KOPT-K1 (cell line): ENCODE measurements around the gene FUZ.

Source experiments
- H3K27ac ChIP-seq: fragments of 200-600 bp; sonication (generic); 2 replicates; pipeline ENCODE4 v1.5.1; 2016; ENCODE audit warnings: antibody characterized with exemption, mild to moderate bottlenecking, low read depth, low read length; ENCODE audit not compliant: poor library complexity, severe bottlenecking
- H3K36me3 ChIP-seq: fragments of 200-600 bp; sonication (generic); 2 replicates; pipeline ENCODE4 v1.5.1; 2017; ENCODE audit warnings: antibody characterized with exemption, mild to moderate bottlenecking, low read length, moderate library complexity; ENCODE audit not compliant: insufficient read depth
- H3K9me3 ChIP-seq: fragments of 200-600 bp; sonication (generic); 2 replicates; pipeline ENCODE4 v1.5.1; 2017; ENCODE audit warnings: antibody characterized with exemption, low read length, mild to moderate bottlenecking; ENCODE audit not compliant: insufficient read depth, poor library complexity, severe bottlenecking

The FUZ gene

DNA sequence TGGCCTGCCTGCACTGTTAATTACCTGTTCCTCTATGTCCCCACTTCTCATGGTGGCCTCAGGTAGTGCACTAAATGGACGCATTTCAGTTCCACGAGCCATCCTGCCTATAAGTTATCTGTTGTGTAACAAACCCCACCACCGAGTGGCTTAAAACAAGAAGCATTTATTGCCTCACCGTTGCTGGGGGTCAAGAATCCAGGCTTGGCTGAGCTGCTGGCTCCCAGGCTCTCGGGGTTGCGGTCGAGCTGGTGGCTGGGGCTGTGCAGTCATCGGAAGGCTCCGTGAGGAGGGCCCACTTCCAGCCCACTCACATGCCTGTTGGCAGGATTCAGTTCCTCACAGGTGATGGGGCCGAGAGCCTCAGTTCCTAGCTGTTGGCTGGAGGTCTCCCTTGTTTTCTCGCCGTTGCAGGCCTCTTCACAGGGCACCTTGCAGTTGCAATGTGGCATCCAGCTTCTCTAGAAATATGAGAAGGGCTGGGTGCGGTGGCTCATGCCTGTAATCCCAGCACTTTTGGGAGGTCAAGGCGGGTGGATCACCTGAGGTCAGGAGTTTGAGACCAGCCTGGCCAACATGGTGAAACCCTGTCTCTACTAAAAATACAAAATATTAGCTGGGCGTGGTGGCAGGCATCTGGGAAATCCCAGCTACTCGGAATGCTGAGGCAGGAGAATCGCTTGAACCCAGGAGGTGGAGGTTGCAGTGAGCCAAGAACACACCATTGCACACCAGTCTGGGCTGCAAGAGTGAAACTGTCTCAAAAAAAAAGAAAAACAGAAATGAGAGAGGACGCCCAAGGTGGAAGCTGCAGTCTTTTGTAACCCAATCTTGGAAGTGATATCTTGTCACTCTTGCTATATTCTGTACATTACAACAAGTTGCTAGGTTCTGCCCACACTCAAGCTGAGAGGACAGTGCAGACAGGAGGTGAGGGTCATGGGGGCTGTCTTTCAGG lies 31.3 kb upstream of the FUZ start:
- no peaks in the 10 kb centered on the region for H3K9me3 ChIP-seq
- H3K27ac ChIP-seq = no peak overlapping the region
- peaks cover 15% of the 10 kb centered on the region; the same call in 1 of the 2 replicates for H3K36me3 ChIP-seq

DNA sequence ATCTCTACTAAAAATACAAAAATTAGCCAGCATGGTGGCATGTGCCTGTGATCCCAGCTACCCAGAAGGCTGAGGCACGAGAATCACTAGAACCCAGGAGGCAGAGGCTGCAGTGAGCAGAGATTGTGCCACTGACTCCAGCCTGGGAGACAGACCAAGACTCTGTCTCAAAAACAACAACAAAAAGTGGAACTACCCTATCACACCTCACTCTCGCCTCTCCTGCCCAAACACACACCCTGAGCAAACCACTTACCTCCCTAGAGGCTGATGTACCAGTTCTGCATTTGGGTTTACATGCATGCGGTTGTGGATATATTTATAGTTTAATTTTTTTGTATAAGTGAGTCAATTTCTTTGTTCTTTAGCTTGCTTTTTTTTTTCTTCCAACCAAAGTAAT lies 30.2 kb upstream of the FUZ start:
- Histone ChIP-seq H3K9me3 (no peaks in the 10 kb centered on the region), H3K27ac (no peak overlapping the region), H3K36me3 (peaks cover 26% of the 10 kb centered on the region; the same call in 1 of the 2 replicates)

- no peak overlapping the region for H3K27ac ChIP-seq
These were observed 27.7 kb upstream of the FUZ start for GRCh38 chr19:49840736-49841249.

DNA sequence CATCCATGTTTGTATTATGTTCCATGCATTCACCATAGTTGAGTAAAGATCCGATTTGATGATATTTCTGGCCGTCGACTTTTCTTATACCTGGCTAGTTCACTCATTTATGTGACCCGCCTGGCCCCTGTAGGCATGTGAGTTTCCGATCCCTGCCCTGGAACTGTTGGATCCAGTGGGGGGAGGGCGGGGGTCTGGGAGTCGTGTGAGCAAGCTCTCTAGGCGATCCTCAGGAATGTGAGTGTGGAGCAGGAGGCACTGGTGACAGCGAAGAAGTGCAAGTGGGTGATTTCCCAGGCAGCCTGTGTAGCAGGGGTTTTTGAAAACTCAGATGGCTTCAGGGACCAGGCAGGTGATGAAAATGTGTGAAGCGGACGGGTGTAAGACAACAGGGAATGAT lies 27.2 kb upstream of the FUZ start:
- Histone ChIP-seq H3K9me3 (no peaks in the 10 kb centered on the region), H3K36me3 (peaks cover 56% of the 10 kb centered on the region), H3K27ac (no peak overlapping the region)

More at GRCh38 chr19:49840736-49841249, 27.7 kb upstream of the FUZ start:
- Histone ChIP-seq H3K9me3 (no peaks in the 10 kb centered on the region), H3K36me3 (peaks cover 51% of the 10 kb centered on the region)

DNA sequence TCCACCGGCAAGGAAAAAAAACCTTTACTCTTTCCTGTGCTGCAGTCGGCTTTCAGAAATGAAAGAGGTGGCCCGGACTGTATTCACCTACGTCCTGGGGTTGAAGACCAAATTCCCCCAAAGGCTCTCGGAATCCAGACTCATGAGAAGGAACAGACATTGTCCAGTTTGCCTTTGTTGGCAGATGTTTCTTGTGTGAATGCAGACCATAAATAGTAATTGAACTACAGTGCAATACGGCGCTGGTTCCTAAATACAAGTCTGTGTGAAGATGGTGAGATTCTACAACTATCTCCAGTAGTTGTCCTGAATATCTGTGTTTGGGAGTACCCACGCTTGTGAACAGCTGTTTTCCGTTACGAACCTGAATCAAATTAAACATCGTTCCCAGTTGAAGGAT lies 26.6 kb upstream of the FUZ start:
- Histone ChIP-seq H3K27ac (no peak overlapping the region), H3K9me3 (no peaks in the 10 kb centered on the region), H3K36me3 (peaks cover 62% of the 10 kb centered on the region)

DNA sequence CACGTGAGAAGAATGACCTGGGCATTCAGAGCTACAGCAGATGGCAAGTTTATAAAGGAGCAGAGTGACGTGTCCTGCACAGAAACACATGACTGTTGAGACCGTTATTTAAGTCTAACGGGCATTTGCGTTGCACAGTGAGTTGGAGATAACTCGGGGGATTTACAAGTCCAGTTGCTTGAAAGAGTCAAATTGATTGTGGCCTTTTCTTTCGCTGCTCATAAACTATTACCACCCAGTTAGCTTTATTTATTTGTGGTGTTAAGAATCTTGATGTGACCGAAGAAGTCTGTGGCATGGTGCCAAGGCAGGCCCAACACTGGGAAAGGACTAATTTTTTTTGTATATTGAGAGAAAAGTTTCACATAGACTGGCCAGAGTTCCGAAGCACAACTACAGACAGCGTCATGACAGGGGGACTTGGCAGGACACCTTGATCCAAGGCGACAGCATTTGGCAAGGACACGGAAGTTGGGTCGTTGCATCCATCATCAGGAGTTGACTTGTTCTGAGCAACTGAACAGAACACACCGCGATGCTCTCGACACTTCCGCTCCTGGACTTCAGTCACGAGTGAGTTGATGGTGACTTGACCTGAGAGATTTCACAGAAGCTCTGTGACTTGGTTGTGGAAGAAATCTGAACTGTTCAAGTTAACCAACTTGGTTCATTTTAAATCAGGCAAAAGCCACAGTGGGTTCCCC lies 25.9 kb upstream of the FUZ start:
- H3K9me3 ChIP-seq = no peaks in the 10 kb centered on the region
- H3K27ac ChIP-seq = no peak overlapping the region
- peaks cover 69% of the 10 kb centered on the region for H3K36me3 ChIP-seq

GRCh38 chr19:49837425-49837824 lies 24.3 kb upstream of the FUZ start:
- Histone ChIP-seq H3K36me3 (peaks cover 85% of the 10 kb centered on the region), H3K9me3 (no peaks in the 10 kb centered on the region), H3K27ac (no peak overlapping the region)

DNA sequence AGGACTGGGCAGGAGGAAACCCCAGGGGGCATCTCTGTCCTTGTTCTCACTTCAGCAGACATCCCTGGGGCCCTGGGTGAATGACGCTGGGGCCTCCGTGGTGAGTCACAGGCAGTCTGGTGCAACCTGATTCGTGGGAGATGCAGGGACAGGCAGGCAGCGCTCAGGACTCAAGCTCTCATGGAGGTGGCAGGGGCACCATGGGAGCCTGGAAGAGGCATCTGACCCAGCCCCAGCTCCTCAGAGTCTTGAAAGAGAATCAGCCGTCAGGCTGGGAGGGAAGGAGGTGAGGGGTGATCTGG lies 23.9 kb upstream of the FUZ start:
- H3K36me3 ChIP-seq = peaks cover 89% of the 10 kb centered on the region
- no peaks in the 10 kb centered on the region for H3K9me3 ChIP-seq
- no peak overlapping the region for H3K27ac ChIP-seq

DNA sequence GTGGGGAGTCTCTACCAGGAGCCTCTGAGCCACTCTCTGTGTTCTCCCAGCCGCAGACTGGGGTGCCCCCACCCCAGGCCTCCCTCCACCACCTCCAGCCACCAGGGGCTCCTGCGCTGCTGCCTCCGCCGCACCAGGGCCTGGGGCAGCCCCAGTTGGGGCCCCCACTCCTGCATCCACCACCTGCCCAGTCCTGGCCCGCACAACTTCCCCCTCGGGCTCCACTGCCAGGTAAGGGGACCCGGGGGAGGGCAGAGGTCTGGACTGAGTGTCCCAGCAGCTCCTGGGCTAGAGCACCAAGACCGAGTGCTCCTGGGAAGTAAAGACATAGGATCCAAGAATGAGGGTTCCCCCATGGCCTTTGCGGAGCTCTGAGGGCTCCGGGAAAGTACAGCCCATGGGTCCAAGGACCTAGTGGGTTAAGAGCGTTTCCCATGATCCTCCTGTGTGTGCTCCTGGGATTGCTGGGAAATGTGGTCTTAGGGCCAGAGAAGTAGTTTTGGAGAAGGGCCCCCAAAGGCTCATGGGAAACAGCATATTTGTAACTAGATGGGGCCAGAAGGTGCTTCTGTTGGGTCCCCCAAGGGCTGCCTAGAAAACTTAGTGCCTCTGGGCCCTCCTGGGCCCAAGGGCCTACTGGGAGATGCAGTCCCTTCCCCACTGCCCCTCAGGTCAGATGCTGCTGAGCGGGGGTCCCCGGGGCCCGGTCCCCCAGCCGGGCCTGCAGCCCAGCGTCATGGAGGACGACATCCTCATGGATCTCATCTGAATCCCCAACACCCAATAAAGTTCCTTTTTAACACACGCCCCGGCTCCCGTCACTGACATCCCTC lies 23.3 kb upstream of the FUZ start:
- Histone ChIP-seq H3K9me3 (no peaks in the 10 kb centered on the region), H3K36me3 (peaks cover 95% of the 10 kb centered on the region), H3K27ac (no peak overlapping the region)

DNA sequence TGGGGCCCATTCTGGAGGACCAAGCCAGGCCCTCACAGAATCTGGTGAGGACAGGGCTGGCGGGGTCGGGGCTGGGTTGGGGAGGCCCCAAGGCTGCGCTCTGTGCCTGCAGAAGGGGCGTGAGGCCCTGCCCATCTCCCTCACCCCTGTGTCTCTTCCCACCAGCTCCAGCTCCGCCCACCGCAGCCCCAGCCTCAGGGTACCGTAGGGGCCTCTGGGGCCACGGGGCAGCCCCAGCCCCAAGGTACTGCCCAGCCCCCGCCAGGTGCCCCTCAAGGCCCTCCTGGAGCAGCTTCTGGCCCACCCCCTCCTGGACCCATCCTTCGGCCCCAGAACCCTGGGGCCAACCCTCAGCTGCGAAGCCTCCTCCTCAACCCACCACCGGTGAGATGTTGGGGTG lies 22.5 kb upstream of the FUZ start:
- peaks cover 97% of the 10 kb centered on the region for H3K36me3 ChIP-seq
- H3K27ac ChIP-seq = no peak overlapping the region
- no peaks in the 10 kb centered on the region for H3K9me3 ChIP-seq

GRCh38 chr19:49833599-49833998 lies 20.5 kb upstream of the FUZ start:
- Histone ChIP-seq H3K36me3 (peaks cover 86% of the 10 kb centered on the region), H3K9me3 (no peaks in the 10 kb centered on the region), H3K27ac (no peak overlapping the region)

- peak overlapping the region; percentile 47 for H3K27ac ChIP-seq
- H3K36me3 ChIP-seq = peaks cover 76% of the 10 kb centered on the region
These were observed 19.5 kb upstream of the FUZ start for GRCh38 chr19:49832556-49832955.

GRCh38 chr19:49831592-49831991 lies 18.5 kb upstream of the FUZ start:
- Histone ChIP-seq H3K9me3 (no peaks in the 10 kb centered on the region), H3K36me3 (peaks cover 75% of the 10 kb centered on the region), H3K27ac (no peak overlapping the region)

More at GRCh38 chr19:49832556-49832955, 19.5 kb upstream of the FUZ start:
- H3K9me3 ChIP-seq = no peaks in the 10 kb centered on the region

DNA sequence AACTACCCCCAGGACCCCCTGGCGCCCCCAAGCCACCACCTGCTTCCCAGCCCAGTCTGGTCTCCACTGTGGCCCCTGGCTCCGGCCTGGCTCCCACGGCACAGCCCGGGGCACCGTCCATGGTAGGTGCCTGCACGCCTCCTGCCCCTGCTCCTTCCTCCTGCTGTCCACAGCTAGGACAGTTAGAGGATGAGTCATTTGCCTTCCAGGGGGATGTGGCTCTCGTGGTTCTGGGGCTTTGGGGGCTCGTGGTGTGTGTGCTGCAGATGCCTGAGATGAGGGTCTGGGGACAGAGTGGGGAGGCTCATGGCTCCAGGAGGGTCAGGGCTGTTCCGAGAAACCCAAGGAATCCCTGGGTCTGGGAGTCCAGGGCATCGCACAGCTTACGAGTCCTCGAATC lies 17.7 kb upstream of the FUZ start:
- Histone ChIP-seq H3K36me3 (peaks cover 67% of the 10 kb centered on the region), H3K9me3 (no peaks in the 10 kb centered on the region), H3K27ac (no peak overlapping the region)

- Histone ChIP-seq H3K27ac (no peak overlapping the region), H3K9me3 (no peaks in the 10 kb centered on the region), H3K36me3 (peaks cover 57% of the 10 kb centered on the region)
These were observed 16.6 kb upstream of the FUZ start for GRCh38 chr19:49829721-49830120.
